Measurements from ENCODE around the gene TAF10.

TAF10 gene

GRCh38 chr11:6632116-6633073, 20.4 kb upstream of the TAF10 start:
- H3K27ac ChIP-seq = no peak overlapping the region
- TF ChIP-seq CTCF (conservative IDR thresholded peaks at IDR 0.05) = no peak
- TF ChIP-seq ZFX (IDR thresholded peaks at IDR 0.05) = no peak

- no peak for TF ChIP-seq CTCF (conservative IDR thresholded peaks at IDR 0.05)
- TF ChIP-seq ZFX (IDR thresholded peaks at IDR 0.05) = no peak
- no peak overlapping the region for H3K27ac ChIP-seq
These were observed 19.4 kb upstream of the TAF10 start for GRCh38 chr11:6631361-6631890.

- H3K27ac ChIP-seq = peak overlapping the region; percentile 46
- no peak for TF ChIP-seq CTCF (conservative IDR thresholded peaks at IDR 0.05)
- no peak for TF ChIP-seq ZFX (IDR thresholded peaks at IDR 0.05)
These were observed 18.7 kb upstream of the TAF10 start for GRCh38 chr11:6630632-6631291.

- H3K27ac ChIP-seq = peak overlapping the region; percentile 46
- TF ChIP-seq CTCF (conservative IDR thresholded peaks at IDR 0.05) = no peak
- peak; percentile 42; the same call in 1 of the 2 replicates for TF ChIP-seq ZFX (IDR thresholded peaks at IDR 0.05)
These were observed 18.0 kb upstream of the TAF10 start for GRCh38 chr11:6629892-6630631.

- TF ChIP-seq CTCF (conservative IDR thresholded peaks at IDR 0.05) (no peak), ZFX (IDR thresholded peaks at IDR 0.05) (no peak)
- peak overlapping the region; percentile 46 for H3K27ac ChIP-seq
These were observed 17.5 kb upstream of the TAF10 start for GRCh38 chr11:6629573-6629891.

GRCh38 chr11:6628526-6628925, 16.5 kb upstream of the TAF10 start:
- H3K27ac ChIP-seq = no peak overlapping the region
- no peak for TF ChIP-seq CTCF (conservative IDR thresholded peaks at IDR 0.05)
- no peak for TF ChIP-seq ZFX (IDR thresholded peaks at IDR 0.05)

Measured in C4-2B (cell line).